SU-DHL-6 (cell line): ENCODE results near the gene DAAM1.

ENCODE experiments used
- EZH2phosphoT487 ChIP-seq: fragments of 200-600 bp; sonication (generic), shearing (Covaris generic); conservative IDR thresholded peaks from 2 replicates; pipeline ENCODE4 v1.6.1; 2018; ENCODE audit warnings: mild to moderate bottlenecking, antibody characterized with exemption, low read length, moderate library complexity, mixed read lengths
- TF ChIP-seq, protein P1 (sequence below): fragments of 200-600 bp; sonication (generic); IDR thresholded peaks from one replicate; pipeline ENCODE4 v1.5.1; 2017; ENCODE audit warnings: antibody characterized with exemption, mild to moderate bottlenecking, low read length, moderate library complexity; ENCODE audit not compliant: insufficient read depth, poor library complexity, severe bottlenecking

- TF ChIP-seq, protein P1, sequence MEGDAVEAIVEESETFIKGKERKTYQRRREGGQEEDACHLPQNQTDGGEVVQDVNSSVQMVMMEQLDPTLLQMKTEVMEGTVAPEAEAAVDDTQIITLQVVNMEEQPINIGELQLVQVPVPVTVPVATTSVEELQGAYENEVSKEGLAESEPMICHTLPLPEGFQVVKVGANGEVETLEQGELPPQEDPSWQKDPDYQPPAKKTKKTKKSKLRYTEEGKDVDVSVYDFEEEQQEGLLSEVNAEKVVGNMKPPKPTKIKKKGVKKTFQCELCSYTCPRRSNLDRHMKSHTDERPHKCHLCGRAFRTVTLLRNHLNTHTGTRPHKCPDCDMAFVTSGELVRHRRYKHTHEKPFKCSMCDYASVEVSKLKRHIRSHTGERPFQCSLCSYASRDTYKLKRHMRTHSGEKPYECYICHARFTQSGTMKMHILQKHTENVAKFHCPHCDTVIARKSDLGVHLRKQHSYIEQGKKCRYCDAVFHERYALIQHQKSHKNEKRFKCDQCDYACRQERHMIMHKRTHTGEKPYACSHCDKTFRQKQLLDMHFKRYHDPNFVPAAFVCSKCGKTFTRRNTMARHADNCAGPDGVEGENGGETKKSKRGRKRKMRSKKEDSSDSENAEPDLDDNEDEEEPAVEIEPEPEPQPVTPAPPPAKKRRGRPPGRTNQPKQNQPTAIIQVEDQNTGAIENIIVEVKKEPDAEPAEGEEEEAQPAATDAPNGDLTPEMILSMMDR, result no peak
- TF ChIP-seq EZH2phosphoT487, result no peak
These were observed 188.2 kb downstream of the DAAM1 start for GRCh38 chr14:59376686-59377085.
